Measurements from ENCODE around the gene GSDMA.
A peak's percentile ranks its signal among the peaks of the same experiment; 100 is the strongest.

GSDMA gene

GRCh38 chr17:39970157-39970692 is 7.4 kb downstream of the GSDMA start:
- TF ChIP-seq, protein P1, sequence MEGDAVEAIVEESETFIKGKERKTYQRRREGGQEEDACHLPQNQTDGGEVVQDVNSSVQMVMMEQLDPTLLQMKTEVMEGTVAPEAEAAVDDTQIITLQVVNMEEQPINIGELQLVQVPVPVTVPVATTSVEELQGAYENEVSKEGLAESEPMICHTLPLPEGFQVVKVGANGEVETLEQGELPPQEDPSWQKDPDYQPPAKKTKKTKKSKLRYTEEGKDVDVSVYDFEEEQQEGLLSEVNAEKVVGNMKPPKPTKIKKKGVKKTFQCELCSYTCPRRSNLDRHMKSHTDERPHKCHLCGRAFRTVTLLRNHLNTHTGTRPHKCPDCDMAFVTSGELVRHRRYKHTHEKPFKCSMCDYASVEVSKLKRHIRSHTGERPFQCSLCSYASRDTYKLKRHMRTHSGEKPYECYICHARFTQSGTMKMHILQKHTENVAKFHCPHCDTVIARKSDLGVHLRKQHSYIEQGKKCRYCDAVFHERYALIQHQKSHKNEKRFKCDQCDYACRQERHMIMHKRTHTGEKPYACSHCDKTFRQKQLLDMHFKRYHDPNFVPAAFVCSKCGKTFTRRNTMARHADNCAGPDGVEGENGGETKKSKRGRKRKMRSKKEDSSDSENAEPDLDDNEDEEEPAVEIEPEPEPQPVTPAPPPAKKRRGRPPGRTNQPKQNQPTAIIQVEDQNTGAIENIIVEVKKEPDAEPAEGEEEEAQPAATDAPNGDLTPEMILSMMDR (IDR thresholded peaks at IDR 0.05; ENCODE audit: low read length, missing control alignments) = no peak
- no peak overlapping the region for H3K4me3 ChIP-seq (replicated peaks; ENCODE audit: low read depth, low read length)
- DNase-seq (ENCODE audit: low read depth) = no peak

DNA sequence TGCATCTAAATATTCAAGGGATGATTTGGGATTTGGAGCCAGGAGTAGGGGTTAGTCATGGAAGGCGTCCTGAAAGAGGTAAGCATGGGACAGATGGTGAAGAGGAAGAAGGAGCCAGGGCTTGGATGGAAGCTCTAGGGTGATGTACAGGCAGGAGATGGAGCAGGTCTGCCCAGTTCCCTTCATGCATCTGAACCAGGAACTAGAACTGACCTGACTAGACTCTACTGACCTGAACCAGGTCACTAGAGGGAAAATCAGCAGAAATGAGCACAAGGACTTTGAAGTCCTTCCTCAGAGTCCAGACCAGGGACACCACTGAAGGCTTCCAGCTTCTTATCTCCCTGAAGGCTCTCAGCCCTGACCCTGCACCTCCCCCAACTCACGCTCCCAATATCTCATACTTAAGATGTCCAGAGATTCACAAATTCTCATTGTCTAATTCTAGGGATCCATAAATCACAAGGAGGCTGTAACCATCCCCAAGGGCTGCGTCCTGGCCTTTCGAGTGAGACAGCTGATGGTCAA is 8.3 kb downstream of the GSDMA start:
- no peak for DNase-seq (ENCODE audit: low read depth)
- no peak overlapping the region for H3K4me3 ChIP-seq (replicated peaks; ENCODE audit: low read depth, low read length)
- TF ChIP-seq, protein P1 (IDR thresholded peaks at IDR 0.05; ENCODE audit: low read length, missing control alignments) = no peak

DNA sequence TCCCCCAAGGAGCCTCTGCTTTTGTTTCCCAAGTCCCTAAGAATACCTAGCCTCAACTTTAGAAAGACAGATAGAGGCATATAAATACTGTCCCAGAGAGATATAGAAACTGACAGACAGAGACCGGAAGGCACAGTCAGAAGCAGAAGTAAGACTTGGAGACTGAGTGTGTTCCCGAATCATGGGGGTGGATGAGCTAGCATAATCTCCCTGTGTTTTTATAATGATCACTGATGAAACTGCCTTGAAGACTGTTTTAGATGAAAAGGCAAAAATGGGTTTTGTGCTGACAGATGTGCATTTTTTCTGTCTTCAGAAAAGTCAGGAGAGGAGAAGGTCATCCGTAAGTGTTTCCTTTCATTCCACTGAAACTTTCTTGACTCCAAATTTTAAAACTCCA is 9.5 kb downstream of the GSDMA start:
- no peak overlapping the region for H3K4me3 ChIP-seq (replicated peaks; ENCODE audit: low read depth, low read length)
- TF ChIP-seq, protein P1 (IDR thresholded peaks at IDR 0.05; ENCODE audit: low read length, missing control alignments) = no peak
- DNase-seq (ENCODE audit: low read depth) = no peak

- TF ChIP-seq, protein P1 (IDR thresholded peaks at IDR 0.05; ENCODE audit: low read length, missing control alignments) = no peak
- peak; percentile 53 for DNase-seq (ENCODE audit: low read depth)
- no peak overlapping the region for H3K4me3 ChIP-seq (replicated peaks; ENCODE audit: low read depth, low read length)
Observed at GRCh38 chr17:39973496-39973895, 10.7 kb downstream of the GSDMA start.

DNA sequence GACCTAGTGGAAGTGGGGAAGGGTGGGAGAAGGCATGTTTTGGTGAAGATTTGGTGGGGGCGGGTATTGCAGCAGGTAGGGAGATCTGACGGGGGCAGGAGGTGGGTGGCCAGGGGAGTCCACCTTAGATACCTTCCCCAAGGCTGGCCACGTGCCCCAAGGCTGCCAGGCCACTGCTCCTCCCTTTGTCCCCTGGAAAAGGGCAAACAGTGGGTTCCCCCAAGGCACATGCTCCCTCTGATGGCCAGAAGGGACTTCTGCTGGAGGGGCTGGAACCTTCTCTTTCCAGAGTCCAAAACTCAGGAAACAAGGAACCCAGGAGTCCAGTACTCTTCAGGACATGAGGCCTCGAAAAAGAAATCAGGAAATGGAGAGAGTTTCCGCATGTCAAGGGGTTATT is 11.6 kb downstream of the GSDMA start:
- DNase-seq (ENCODE audit: low read depth) = no peak
- TF ChIP-seq, protein P1 (IDR thresholded peaks at IDR 0.05; ENCODE audit: low read length, missing control alignments) = no peak
- H3K4me3 ChIP-seq (replicated peaks; ENCODE audit: low read depth, low read length) = no peak overlapping the region

- no peak overlapping the region for H3K4me3 ChIP-seq (replicated peaks; ENCODE audit: low read depth, low read length)
- DNase-seq (ENCODE audit: low read depth) = no peak
- TF ChIP-seq, protein P1 (IDR thresholded peaks at IDR 0.05; ENCODE audit: low read length, missing control alignments) = no peak
Observed at GRCh38 chr17:39975801-39976200, 13.0 kb downstream of the GSDMA start.

DNA sequence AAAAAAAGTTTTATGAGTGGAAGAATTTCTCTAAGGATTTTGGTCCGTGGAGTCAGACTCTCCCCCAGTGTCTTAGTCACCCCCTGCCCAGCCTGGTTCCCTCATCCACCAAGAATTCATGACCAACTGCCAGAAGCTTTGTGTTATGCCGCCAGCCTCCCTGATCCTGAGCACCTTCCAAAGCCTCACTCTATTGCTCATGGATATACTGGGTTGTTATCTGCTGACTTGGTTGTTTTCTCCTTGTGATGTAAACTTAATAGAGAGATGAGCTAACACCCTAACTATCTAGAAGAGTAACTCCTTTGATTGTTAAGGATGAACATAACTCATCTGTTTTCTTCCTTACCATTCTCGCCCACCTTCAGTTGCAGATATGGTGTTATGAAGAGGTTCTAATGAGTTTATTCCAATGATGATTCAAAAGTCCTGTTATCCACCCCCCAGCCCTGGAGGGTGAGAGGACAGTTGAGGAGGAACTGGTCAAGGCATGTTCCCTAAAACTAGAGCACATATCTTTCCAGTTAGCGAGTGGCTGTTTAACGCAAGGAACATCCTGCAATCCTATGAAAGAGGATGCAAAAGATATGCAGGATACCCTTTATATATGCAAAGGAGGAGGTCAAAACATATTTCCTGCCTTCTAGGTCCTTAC is 16.3 kb downstream of the GSDMA start:
- no peak overlapping the region for H3K4me3 ChIP-seq (replicated peaks; ENCODE audit: low read depth, low read length)
- TF ChIP-seq, protein P1 (IDR thresholded peaks at IDR 0.05; ENCODE audit: low read length, missing control alignments) = no peak
- DNase-seq (ENCODE audit: low read depth) = peak; percentile 71
